ENCODE data around the gene APPL1. TPM values are rescaled to one million over a fixed set of nuclear protein-coding genes. Genes with fewer than 3 reads are reported as not detected.

The APPL1 gene
- total and polyA plus RNA-seq, 9 of the 15 experiments (the other 6 are each of a cell fraction or from before 2014, with no cell fraction given): 2.8 to 12.3 (median 7.1) TPM

GRCh38 chr3:57268416-57268815, 40.9 kb downstream of the APPL1 start (continued):
- TF ChIP-seq ZNF696 (CRISPR knock-in tag; conservative IDR thresholded peaks at IDR 0.05): no peak
- TF ChIP-seq ZNF75A (CRISPR knock-in tag; IDR thresholded peaks at IDR 0.05): no peak

GRCh38 chr3:57274845-57275244, 47.3 kb downstream of the APPL1 start:
- no TSS peak for BruUV-seq (replicated peaks)
- in situ Hi-C loops (cut with MboI) (no loop called here), intact Hi-C loops (cut with micrococcal nuclease) (no loop called here)
- H2AFZ ChIP-seq (ENCODE audit: low read depth, low read length): no peak overlapping the region
- H3K36me3 ChIP-seq (ENCODE audit: control insufficient read depth, insufficient read depth, low read length): peaks cover under 1% of the 10 kb centered on the region; the same call in 1 of the 3 replicates
- H3K79me2 ChIP-seq (ENCODE audit: control insufficient read depth, insufficient read depth, low read length): no peaks in the 10 kb centered on the region
- no peak overlapping the region for H3K4me3 ChIP-seq
- H3K9ac ChIP-seq (ENCODE audit: insufficient read depth in 1 of 2, low read depth in 2 of 2, low read length in 2 of 2): no peak overlapping the region
- DNase-seq (ENCODE audit: extremely low read depth in 1 of 4, low spot score in 3 of 4) (no peak), FAIRE-seq (no peak), ATAC-seq (no peak)
- H3K27me3 ChIP-seq (ENCODE audit: control insufficient read depth in 2 of 2, insufficient read depth in 2 of 2, low read length in 2 of 2): no peaks in the 10 kb centered on the region
- POLR2A ChIA-PET: no interaction called here
- H3K9me3 ChIP-seq (replicated peaks; ENCODE audit: control insufficient read depth, insufficient read depth, low read depth, low read length): no peaks in the 10 kb centered on the region
- no peak for TF ChIP-seq MXI1 (IDR thresholded peaks at IDR 0.05; ENCODE audit: low read depth, low read length)
- TF ChIP-seq PCBP2 (IDR thresholded peaks at IDR 0.05; ENCODE audit: low read depth, low read length, poor library complexity, severe bottlenecking): no peak
- TF ChIP-seq KLF1 (tag; IDR thresholded peaks at IDR 0.05): no peak
- TF ChIP-seq CBX1 (IDR thresholded peaks at IDR 0.05; ENCODE audit: low read depth): no peak
- TF ChIP-seq ZNF639 (CRISPR knock-in tag; conservative IDR thresholded peaks at IDR 0.05 in 1 of 2, IDR thresholded peaks at IDR 0.05 in 1 of 2): no peak
- TF ChIP-seq HNRNPL (IDR thresholded peaks at IDR 0.05; ENCODE audit: low read depth, low read length): no peak
- no peak for TF ChIP-seq KDM4B (IDR thresholded peaks at IDR 0.05; ENCODE audit: borderline replicate concordance in 2 of 2, low read depth in 1 of 2)
- TF ChIP-seq ZKSCAN3 (CRISPR knock-in tag; IDR thresholded peaks at IDR 0.05): no peak
- TF ChIP-seq LCOR (CRISPR knock-in tag; IDR thresholded peaks at IDR 0.05): no peak
- WGBS (ENCODE audit: insufficient coverage, low coverage, missing lambda C conversion rate): 50% methylated on average over 4 of the region's 6 CpGs
- no peaks in the 10 kb centered on the region for H3K9me1 ChIP-seq (ENCODE audit: control insufficient read depth, insufficient read depth, low read length)
- no peaks in the 10 kb centered on the region for H4K20me1 ChIP-seq (replicated peaks; ENCODE audit: control insufficient read depth, insufficient read depth, low read length)
- H3K27ac ChIP-seq (ENCODE audit: extremely low read depth, low read depth, low read length): no peak overlapping the region
- H3K4me1 ChIP-seq (replicated peaks in 1 of 2; ENCODE audit: control insufficient read depth in 2 of 2, insufficient read depth in 2 of 2, low read length in 2 of 2): no peaks in the 10 kb centered on the region
- CTCF ChIA-PET (ENCODE audit: low intra/inter-chr PET ratio): no interaction called here
- no peak overlapping the region for H3K4me2 ChIP-seq (ENCODE audit: insufficient read depth, low read length)

Measured in K562 (cell line).